NOMO-1 treated with dmso at 0.1 percent for 144 hours (cell line): ENCODE results near the gene PSME1.

Experiments
- DNase-seq: peaks from one replicate; lab custom pipeline; 2025; ENCODE audit not compliant: unreplicated experiment; lab: John Stamatoyannopoulos, UW

The PSME1 gene

GRCh38 chr14:24146453-24146977, 10.5 kb downstream of the PSME1 start, which contains the start of gene PSME2:
Gene PSME2, minus strand, starts transcription at chr14:24146610. Its CDS starts 29 bp downstream, at chr14:24146581.
- peak; percentile 96 for DNase-seq

DNA sequence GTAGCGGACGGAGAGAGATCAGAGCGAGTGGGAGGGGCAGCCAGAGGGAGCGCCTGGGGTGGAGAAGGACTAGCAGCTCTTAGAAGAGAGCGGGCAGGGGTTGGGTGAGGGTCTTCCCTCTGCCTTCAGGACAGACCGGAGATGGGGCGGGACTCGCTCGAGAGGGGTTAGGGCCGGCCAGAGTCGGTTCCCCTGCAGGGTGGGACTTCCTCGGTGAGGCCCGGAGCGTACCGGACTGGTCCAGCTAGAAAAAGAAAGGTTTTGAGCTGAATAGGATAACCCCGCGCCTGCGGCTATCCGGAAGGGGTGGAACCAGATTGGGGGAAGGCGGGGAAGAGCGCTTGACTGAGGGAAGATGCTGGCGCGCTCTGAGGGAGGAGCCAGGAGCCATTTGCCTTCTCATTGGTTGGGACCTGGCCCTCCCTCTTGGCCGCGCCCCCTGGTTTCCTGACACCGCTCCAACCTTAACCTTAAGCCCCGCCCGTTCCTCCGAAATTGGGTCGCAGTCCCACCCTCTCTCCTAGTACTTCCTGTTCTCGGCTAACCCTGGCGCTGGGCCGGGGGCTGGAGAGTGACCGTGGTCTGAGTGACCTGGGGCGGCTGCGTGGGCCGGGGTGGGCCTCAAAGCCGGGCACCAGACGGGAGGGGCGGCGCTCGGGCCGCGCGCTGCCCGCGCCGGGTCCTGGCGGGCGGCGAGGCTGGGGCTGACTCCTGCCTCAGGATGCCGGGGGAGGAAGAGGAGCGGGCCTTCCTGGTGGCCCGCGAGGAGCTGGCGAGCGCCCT, 11.2 kb downstream of the PSME1 start, which contains the start of gene RNF31:
Gene RNF31 (plus strand): TSS at position 521 of the 783 bp plus-strand sequence. CDS start 201 bp downstream, at position 722.
- peak; percentile 98 for DNase-seq

- DNase-seq, result no peak
These were observed 11.9 kb downstream of the PSME1 start for GRCh38 chr14:24147761-24148428.

GRCh38 chr14:24149302-24149969, 13.4 kb downstream of the PSME1 start:
- no peak for DNase-seq

DNA sequence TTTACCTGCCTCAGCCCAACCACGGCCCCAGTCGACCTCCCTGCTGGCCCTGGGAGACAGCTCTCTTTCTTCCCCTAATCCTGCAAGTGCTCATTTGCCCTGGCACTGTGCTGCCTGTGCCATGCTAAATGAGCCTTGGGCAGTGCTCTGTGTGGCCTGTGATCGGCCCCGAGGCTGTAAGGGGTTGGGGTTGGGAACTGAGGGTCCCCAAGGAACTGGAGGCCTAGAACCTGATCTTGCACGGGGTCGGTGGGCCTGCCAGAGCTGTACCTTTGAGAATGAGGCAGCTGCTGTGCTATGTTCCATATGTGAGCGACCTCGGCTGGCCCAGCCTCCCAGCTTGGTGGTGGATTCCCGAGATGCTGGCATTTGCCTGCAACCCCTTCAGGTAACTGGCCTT, 14.1 kb downstream of the PSME1 start:
- DNase-seq, result no peak

DNA sequence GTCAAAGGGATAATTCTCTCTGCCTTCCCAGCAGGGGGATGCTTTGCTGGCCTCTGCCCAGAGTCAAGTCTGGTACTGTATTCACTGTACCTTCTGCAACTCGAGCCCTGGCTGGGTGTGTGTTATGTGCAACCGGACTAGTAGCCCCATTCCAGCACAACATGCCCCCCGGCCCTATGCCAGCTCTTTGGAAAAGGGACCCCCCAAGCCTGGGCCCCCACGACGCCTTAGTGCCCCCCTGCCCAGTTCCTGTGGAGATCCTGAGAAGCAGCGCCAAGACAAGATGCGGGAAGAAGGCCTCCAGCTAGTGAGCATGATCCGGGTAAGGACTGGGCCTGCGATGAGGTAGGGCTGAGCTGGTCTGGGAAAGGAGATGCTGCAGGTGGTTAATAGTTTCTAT, 14.6 kb downstream of the PSME1 start:
- no peak for DNase-seq

DNA sequence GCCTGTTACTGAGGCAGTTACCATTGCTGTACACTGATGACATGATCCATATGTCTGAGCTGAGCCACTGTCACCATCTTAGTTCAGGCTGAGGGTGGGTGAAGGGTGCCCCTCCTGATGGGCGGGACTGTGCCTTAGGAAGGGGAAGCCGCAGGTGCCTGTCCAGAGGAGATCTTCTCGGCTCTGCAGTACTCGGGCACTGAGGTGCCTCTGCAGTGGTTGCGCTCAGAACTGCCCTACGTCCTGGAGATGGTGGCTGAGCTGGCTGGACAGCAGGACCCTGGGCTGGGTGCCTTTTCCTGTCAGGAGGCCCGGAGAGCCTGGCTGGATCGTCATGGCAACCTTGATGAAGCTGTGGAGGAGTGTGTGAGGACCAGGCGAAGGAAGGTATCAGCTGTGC, 15.0 kb downstream of the PSME1 start:
- no peak for DNase-seq

GRCh38 chr14:24151404-24152080, 15.5 kb downstream of the PSME1 start:
- no peak for DNase-seq

GRCh38 chr14:24155100-24155499, 19.1 kb downstream of the PSME1 start:
- DNase-seq, result no peak

DNA sequence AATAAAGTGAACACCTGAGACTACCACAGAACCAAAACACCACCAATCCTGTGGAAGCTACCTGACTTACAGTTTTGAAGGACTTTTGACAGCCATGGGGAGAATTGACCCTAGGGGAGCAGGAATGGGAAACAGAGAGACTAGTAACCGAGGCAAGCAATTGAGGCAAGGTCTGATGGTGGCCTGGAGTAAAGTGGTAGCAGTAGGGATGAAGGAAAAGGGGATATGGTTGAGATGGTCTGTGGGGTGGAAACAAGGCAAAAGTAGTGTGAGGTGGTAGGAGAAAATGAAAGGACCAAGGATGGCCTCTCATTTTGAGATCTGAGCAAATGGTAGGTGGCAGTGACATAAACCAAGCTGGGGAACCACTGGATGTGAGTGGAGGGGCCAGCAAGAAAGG, 20.8 kb downstream of the PSME1 start:
- DNase-seq, result no peak

GRCh38 chr14:24157331-24157730, 21.3 kb downstream of the PSME1 start:
- DNase-seq, result no peak

DNA sequence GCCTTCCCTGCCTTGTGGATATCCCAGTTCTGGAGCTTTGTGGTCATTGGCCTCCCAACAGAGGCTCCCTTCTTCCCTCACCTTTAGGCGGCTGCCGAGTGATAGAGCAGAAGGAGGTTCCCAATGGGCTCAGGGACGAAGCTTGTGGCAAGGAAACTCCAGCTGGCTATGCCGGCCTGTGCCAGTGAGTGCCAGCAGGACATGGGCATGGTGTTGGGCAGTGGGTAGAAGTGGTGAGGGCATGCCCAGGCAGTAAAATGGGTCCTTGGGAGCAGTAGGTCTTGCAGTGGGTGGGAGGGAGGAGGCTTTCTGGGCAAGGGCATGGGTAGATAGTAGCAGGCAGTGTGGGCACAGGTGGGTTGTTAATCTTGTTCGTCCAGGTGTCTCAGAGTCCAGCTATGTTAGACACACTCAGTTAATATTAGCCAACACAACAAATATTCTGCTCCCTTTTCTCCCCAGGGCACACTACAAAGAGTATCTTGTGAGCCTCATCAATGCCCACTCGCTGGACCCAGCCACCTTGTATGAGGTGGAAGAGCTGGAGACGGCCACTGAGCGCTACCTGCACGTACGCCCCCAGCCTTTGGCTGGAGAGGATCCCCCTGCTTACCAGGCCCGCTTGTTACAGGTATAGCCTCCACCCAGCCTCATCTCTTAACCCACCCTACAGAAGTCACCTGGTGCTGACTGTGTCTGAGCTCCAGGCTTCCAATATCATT, 23.9 kb downstream of the PSME1 start:
- no peak for DNase-seq

DNA sequence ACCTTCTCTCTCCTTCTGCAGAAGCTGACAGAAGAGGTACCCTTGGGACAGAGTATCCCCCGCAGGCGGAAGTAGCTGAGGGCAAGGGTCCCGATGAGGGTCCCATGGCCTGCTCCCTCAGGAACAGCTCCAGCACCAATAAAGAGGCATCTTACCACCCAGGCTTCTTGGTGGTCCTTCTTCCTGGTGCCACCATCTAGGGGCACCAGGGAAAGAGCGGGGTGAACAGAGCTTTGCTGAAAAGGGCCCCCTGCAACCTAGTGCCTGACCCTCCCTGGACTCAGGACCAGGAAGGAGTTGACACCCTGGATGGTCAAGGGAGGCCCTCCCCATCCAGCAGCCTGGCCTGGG, 24.5 kb downstream of the PSME1 start:
- DNase-seq, result no peak

DNA sequence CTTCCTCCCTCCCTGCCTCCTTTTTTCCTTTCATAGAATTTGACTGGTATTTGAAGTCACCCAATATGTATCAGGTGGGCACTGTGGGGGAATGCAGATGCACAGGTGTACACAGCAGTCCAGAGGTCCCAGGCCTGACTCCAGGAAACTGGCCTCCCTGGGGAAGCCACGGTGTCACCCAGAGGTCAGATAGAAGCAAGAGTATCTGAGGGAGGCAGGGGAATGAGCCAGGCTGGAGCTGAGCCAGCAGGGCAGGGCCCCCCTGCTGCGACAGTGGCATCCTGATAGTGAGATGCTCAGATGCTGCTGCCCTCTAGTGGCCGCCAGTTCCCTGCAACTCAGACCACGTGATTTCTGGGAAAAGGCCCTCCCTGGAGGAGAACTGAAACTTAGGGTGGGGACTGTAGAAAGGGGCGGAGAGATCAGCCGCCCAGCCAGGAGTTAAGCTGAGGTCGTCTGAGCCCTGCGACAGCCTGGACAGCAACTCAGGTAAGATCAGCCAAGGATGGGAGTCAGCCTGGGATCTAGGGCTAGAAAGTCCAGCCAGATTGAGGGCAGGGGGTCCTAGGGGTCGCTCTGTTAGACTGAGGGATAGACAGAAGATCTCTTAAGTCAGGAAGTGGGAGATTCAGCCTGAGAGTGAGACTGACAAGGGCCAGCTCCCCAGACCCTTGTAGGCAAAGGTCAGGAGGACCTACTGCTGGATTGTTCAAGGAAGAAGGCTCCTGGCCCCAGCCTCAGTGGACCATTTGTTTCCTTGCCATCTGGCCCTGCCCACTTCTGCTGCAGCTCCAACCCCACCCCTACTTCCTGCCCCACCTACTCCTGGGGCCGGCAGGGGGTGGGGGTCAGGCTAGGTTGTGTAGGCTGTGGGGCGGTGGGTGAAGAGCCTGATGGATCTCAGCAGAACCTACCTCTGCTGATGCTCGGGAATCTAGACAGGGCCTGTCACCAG, 25.1 kb downstream of the PSME1 start, which contains the start of gene IRF9:
Gene IRF9 (plus strand): TSS at position 416 of the 955 bp plus-strand sequence. CDS start 880 bp downstream, outside the sequence.
- DNase-seq, result peak; percentile 96

- no peak for DNase-seq
These were observed 26.1 kb downstream of the PSME1 start for GRCh38 chr14:24162093-24162492.

- DNase-seq, result no peak
These were observed 28.6 kb downstream of the PSME1 start for GRCh38 chr14:24164518-24164991.

GRCh38 chr14:24165785-24166184, 29.8 kb downstream of the PSME1 start:
- no peak for DNase-seq

GRCh38 chr14:24167469-24168114, 31.6 kb downstream of the PSME1 start:
- DNase-seq, result no peak
